ENCODE results near the gene KRT4. TPM values are rescaled to one million over a fixed set of nuclear protein-coding genes. Genes with fewer than 3 reads are reported as not detected.

KRT4 gene
- total RNA-seq, 2 donors from 2014 or later = 0.52 TPM; not detected in 1

GRCh38 chr12:52848661-52849255 is 34.8 kb upstream of the KRT4 start, which contains the start of gene KRT78:
KRT78 (minus strand) TSS chr12:52848994; CDS start chr12:52848930, 64 bp downstream.
- intact Hi-C loops (cut with DNase I) = no loop called here

DNA sequence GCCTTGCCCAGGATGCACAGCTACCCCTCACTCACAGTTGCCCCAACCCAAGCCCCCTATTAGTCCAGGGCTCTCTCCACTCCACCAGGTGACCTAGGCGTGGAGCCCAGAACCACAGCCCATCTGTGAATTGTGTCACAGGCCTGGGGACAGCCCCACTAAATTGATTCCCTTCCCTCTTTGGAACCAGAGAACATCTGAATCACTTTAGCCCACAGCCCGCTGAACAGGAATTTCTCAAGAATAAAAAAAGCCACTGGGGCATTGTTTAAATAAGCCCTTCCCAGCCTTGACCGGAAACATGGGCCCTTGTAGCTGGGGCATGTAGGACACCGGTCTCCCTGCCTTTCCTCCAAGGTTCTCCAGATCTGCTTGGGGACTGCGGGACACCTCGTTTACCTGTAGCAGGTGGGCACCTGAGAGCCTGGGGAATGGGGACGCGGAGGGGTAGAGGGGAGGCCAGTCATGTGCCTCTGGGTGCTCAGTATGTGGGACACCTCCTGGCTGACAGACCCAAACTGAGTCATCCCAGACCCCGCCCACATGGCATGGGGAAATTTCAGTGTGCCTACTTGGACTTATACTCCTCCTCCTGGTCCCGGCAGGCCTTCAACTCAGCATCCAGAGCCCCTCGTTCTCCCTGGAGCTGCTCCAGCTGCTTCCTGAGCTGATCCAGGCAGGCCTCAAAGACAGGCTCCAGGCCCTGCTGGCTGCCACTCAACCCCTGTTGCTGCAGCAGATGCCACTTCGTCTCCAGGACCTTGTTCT is 33.6 kb upstream of the KRT4 start:
- 81 to 84% methylated on average over 12 of the region's 12 CpGs for WGBS, 2 donors
- ATAC-seq = no peak
- Histone ChIP-seq H3K27ac (no peak overlapping the region), H3K27me3 (no peaks in the 10 kb centered on the region), H3K4me3 (no peak overlapping the region), H3K36me3 (replicated peaks in 1 of 2; ENCODE audit: insufficient read depth in 1 of 2, low read depth in 2 of 2) (no peaks in the 10 kb centered on the region), H3K4me1 (no peaks in the 10 kb centered on the region), H3K9me3 (no peaks in the 10 kb centered on the region)
- no peak for DNase-seq
- intact Hi-C loops (cut with DNase I) = no loop called here
- TF ChIP-seq, protein P1, sequence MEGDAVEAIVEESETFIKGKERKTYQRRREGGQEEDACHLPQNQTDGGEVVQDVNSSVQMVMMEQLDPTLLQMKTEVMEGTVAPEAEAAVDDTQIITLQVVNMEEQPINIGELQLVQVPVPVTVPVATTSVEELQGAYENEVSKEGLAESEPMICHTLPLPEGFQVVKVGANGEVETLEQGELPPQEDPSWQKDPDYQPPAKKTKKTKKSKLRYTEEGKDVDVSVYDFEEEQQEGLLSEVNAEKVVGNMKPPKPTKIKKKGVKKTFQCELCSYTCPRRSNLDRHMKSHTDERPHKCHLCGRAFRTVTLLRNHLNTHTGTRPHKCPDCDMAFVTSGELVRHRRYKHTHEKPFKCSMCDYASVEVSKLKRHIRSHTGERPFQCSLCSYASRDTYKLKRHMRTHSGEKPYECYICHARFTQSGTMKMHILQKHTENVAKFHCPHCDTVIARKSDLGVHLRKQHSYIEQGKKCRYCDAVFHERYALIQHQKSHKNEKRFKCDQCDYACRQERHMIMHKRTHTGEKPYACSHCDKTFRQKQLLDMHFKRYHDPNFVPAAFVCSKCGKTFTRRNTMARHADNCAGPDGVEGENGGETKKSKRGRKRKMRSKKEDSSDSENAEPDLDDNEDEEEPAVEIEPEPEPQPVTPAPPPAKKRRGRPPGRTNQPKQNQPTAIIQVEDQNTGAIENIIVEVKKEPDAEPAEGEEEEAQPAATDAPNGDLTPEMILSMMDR (IDR thresholded peaks at IDR 0.05) = no peak
- TF ChIP-seq POLR2A (IDR thresholded peaks at IDR 0.05) = no peak

More at GRCh38 chr12:52848661-52849255, 34.8 kb upstream of the KRT4 start, which contains the start of gene KRT78:
- DNase-seq = no peak
- 70 to 79% methylated on average over 11 to 15 of the region's 16 CpGs for WGBS, 2 donors
- TF ChIP-seq, protein P1 (IDR thresholded peaks at IDR 0.05) = no peak
- no peak for TF ChIP-seq POLR2A (IDR thresholded peaks at IDR 0.05)
- Histone ChIP-seq H3K9me3 (no peaks in the 10 kb centered on the region), H3K27ac (no peak within 1 kb of the TSS), H3K4me3 (no peak within 1 kb of the TSS), H3K27me3 (no peaks in the 10 kb centered on the region), H3K36me3 (replicated peaks in 1 of 2; ENCODE audit: insufficient read depth in 1 of 2, low read depth in 2 of 2) (no peaks in the 10 kb centered on the region), H3K4me1 (no peaks in the 10 kb centered on the region)
- no peak for ATAC-seq

GRCh38 chr12:52846356-52846970 is 32.5 kb upstream of the KRT4 start:
- H3K27me3 ChIP-seq = no peaks in the 10 kb centered on the region
- TF ChIP-seq, protein P1 (IDR thresholded peaks at IDR 0.05) = no peak
- no peak for TF ChIP-seq POLR2A (IDR thresholded peaks at IDR 0.05)
- WGBS, 2 donors = 71 to 80% methylated on average over 5 to 8 of the region's 8 CpGs
- no peak overlapping the region for H3K27ac ChIP-seq
- H3K9me3 ChIP-seq = no peaks in the 10 kb centered on the region
- H3K4me3 ChIP-seq = no peak overlapping the region
- H3K36me3 ChIP-seq (replicated peaks in 1 of 2; ENCODE audit: insufficient read depth in 1 of 2, low read depth in 2 of 2) = no peaks in the 10 kb centered on the region
- no peak for DNase-seq
- H3K4me1 ChIP-seq = no peaks in the 10 kb centered on the region
- no peak for ATAC-seq
- intact Hi-C loops (cut with DNase I) = no loop called here

- H3K27me3 ChIP-seq = no peaks in the 10 kb centered on the region
- H3K9me3 ChIP-seq = no peaks in the 10 kb centered on the region
- no peaks in the 10 kb centered on the region for H3K4me1 ChIP-seq
- TF ChIP-seq POLR2A (IDR thresholded peaks at IDR 0.05) = no peak
- TF ChIP-seq, protein P1 (IDR thresholded peaks at IDR 0.05) = no peak
- ATAC-seq = no peak
- intact Hi-C loops (cut with DNase I) = no loop called here
- 73 to 85% methylated on average over 1 of the region's 1 CpG for WGBS, 2 donors
- no peak overlapping the region for H3K4me3 ChIP-seq
- H3K36me3 ChIP-seq (replicated peaks in 1 of 2; ENCODE audit: insufficient read depth in 1 of 2, low read depth in 2 of 2) = no peaks in the 10 kb centered on the region
- no peak overlapping the region for H3K27ac ChIP-seq
- no peak for DNase-seq
Measured at GRCh38 chr12:52845946-52846345, 32.0 kb upstream of the KRT4 start.
